NK-92 (cell line): ENCODE results near the gene ID1.
A peak's percentile ranks its signal among the peaks of the same experiment; 100 is the strongest.
"Not testable (repeated sequence)": the region's sequence is repeated elsewhere in the genome, so short reads cannot be mapped to it uniquely, and the experiment has no call there.

Source experiments
- DNase-seq: peaks from one replicate; lab custom pipeline; 2025; ENCODE audit not compliant: unreplicated experiment; lab: John Stamatoyannopoulos, UW

ID1 gene

DNA sequence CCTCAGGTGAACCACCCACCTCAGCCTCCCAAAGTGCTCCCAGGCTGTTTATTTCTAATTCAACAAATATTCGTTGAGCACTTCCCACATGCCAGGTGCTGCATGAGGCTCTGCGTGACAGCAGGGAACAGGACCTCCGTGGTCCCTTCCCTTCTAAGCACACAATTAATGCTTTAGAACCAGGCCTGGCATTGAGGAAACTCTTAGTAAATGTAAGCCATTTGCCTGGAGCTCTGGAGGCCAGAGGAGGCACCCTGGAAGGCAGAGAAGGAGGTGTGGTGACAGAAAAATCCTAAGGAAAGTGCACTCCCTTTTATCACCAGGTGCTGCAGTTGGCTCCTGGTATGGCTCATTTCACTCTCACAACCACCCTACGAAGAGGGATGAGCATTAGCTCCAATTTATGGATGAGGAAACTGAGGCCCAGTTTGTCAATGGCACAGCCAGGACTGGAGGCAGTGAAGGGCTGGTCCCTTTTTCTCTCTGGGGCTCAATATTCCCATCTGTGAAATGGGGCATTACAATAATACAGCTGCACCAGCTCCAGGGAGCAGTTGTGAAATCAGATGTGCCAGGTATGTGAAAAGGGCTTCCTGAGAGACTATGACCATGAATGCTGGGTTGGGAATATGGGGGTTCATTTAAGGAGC lies 8.1 kb upstream of the ID1 start:
- DNase-seq: no peak

GRCh38 chr20:31597481-31597855 lies 7.6 kb upstream of the ID1 start:
- DNase-seq: no peak

DNA sequence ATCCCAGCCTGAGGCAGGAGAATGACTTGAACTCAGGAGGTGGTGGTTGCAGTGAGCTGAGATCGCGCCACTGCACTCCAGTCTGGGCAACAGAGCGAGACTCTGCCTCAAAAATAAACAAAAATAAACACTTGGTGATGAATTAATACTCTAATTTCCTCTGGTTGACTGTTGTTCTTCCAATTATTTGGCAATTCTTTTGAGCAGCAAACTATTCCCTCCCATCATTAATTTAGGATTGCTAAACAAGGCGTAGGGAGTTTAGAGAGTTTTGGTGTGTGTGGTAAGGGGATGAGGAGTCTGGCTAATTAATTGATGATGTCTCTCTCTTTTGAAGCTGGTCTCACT lies 2.7 kb upstream of the ID1 start:
- no peak for DNase-seq

GRCh38 chr20:31602779-31603441 lies 2.2 kb upstream of the ID1 start:
- DNase-seq: no peak

DNA sequence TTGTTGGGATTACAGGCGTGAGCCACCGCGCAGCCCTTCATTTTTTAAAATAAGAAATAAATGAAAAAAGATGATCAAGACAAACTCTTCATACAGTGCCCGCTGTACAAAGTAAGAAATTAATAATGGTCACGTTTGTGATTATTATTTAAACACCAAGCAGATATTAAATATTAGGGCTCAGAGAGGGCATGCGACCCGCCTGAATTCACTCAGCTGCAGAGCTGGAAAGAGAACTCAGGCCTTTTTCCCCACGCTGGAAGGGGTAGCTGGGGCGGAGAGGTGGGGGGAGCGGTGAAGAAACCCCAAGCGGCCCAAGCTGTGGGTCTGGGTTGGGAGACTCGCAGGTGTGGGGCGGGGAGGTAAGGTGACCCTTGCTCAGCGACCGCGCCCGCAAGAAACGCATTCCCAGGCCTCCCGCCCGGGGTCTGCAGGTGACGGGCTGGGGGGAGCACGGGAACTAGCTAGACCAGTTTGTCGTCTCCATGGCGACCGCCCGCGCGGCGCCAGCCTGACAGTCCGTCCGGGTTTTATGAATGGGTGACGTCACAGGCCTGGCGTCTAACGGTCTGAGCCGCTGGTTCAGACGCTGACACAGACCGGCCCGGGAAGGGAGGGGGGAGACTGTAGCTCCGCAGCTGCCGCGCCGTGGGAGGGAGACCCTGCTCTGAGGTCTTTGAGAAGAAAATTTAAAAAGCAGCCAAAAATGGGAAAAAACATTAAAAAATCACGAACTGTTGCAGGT lies 1.1 kb upstream of the ID1 start:
- DNase-seq: peak; percentile 5

GRCh38 chr20:31604567-31605030 lies 490 bp upstream of the ID1 start:
- no peak for DNase-seq

- DNase-seq: no peak
Observed at GRCh38 chr20:31605902-31606803, 1.1 kb downstream of the ID1 start.

GRCh38 chr20:31606804-31607639 lies 1.9 kb downstream of the ID1 start:
- DNase-seq: no peak

DNA sequence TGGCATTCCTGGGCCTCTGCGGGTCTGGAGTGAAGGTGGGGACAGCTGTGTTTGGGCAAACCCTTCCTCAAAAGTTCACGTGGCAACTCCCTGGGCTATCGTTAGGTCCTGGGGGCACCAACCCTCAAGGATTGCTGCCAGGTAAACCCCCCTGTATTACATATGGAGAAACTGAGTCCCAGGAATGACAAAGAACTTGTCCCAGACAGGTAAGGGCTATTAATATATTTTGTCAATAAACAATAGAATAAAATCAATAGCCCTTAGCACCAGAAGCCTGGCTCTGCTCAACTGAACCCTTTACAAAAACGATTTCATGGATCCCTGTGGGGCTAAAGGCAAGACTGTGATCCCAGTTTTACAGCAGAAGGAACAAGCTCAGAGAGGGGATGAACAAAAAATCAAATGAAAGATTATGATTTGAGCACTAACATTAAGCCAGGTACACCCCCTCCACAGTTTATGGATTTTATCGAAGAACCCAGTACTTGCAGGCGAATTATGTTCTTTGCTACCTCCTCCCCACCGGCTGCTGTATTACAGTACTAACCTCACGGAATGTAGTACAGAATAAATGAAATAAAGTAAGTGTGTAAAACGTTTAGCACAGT lies 2.7 kb downstream of the ID1 start:
- no peak for DNase-seq

GRCh38 chr20:31608251-31608945 lies 3.3 kb downstream of the ID1 start:
- DNase-seq: no peak

DNA sequence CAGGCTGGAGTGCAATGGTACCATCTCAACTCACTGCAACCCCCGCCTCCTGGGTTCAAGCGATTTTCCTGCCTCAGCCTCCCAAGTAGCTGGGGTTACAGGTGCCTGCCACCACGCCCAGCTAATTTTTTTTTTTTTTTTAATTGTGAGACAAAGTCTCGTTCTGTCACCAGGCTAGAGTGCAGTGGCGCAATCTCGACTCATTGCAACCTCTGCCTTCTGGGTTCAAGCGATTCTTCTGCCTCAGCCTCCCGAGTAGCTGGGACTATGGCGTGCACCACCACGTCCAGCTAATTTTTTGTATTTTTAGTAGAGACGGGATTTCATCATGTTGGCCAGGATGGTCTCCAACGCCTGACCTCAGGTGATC lies 7.2 kb downstream of the ID1 start:
- not testable (repeated sequence) for DNase-seq

GRCh38 chr20:31615416-31615815 lies 10.3 kb downstream of the ID1 start:
- no peak for DNase-seq

DNA sequence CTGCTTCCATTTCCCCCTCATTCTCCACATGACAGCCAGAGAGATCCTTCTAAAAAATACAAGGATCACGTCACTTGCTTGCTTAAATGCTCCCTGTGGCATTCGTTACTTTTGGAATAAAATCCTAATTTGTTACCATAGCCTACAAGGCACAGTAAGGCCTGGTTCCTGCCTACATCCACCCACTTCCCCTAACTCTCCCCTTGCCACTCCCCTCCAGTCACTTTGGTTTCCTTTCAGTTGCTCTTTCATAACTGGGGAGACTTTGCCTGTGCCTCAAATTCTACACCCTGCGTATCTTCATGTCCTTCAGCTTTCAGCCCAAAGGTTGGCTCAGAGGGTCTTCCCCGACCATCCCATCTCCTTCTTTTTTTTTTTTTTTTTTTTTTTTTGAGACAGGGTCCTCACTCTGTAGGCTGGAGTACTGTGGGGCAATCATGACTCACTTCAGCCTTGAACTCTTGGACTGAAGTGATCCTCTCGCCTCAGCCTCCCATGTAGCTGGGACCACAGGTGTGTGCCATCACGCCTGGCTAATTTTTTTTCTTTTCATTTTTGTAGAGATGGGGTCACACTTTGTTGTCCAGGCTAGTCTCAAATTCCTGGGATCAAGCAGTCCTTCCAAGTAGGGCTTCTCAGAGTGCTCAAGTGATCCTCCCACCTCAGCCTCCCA lies 12.5 kb downstream of the ID1 start:
- no peak for DNase-seq

DNA sequence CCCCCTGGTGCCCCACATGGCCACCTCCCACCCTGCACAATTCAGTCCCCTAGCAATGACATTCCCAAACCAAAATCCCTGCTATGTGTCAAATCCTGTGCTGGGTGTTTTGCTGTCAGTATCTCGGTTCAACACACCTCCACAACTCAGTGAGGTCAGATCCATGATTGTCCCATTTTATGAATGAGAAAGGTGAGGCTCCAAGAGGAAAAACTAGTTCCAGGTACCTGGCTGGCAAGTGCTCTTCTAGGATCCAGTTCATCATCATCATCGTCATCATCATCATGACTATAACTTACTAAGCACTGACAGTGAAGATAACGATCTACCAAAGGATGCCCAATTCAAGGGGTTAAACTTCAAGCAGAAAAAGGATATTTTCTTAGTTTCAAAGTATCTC lies 15.2 kb downstream of the ID1 start:
- no peak for DNase-seq

DNA sequence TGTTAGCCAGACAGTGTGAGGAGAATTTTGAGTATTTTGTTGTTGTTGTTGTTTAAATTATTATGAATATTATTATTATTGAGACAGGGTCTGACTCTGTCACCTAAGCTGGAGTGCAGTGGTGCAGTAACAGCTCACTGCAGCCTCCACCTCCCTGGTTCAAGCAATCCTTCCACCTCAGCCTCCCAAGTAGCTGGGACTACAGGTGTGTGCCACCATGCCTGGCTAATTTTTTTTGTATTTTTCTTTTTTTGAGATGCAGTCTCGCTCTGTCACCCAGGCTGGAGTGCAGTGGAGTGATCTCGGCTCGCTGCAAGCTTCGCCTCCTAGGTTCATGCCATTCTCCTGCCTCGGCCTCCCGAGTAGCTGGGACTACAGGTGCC lies 18.0 kb downstream of the ID1 start:
- not testable (repeated sequence) for DNase-seq

GRCh38 chr20:31626534-31626933 lies 21.4 kb downstream of the ID1 start:
- not testable (repeated sequence) for DNase-seq

GRCh38 chr20:31628057-31628456 lies 23.0 kb downstream of the ID1 start:
- DNase-seq: not testable (repeated sequence)

- no peak for DNase-seq
Observed at GRCh38 chr20:31630187-31630790, 25.2 kb downstream of the ID1 start.
